HepG2 (cell line): ENCODE results near the gene NOVA2. TPM values are rescaled to one million over a fixed set of nuclear protein-coding genes. Genes with fewer than 3 reads are reported as not detected.

ENCODE experiments used
- ATAC-seq: fragments of 200-7000 bp; cut with Tn5 transposase; 3 replicates; pipeline ENCODE4 v1.9.1; 2020; ENCODE audit warnings: mild to moderate bottlenecking, moderate library complexity
- BruUV-seq: library from RNA; stranded (reverse); fragments of 400-500 nt; replicated peaks from 2 replicates; lab custom pipeline; 2021; lab: Mats Ljungman, UMichigan
- CTCF ChIA-PET: fragments of 300-600 bp; formaldehyde crosslinking; extraction: SDS; loops from one replicate; lab custom pipeline; 2021; ENCODE audit warnings: low total read pairs, inconsistent platforms, low intra/inter-chr PET ratio; lab: Yijun Ruan, JAX
- POLR2A ChIA-PET: fragments of 350-600 bp; sonication (Branson Sonifier 250); formaldehyde crosslinking; loops from one replicate; lab custom pipeline; 2020; ENCODE audit warnings: antibody characterized with exemption, inconsistent platforms; lab: Yijun Ruan, JAX
- DNase-seq: peaks from one replicate; pipeline ENCODE4 v3.0.0-alpha.2; 2015; ENCODE audit warnings: low spot score
- FAIRE-seq: peaks from 3 replicates; lab custom pipeline; 2011; peaks lifted over from hg19 to GRCh38; lab: Jason Lieb, UNC
- H2AFZ ChIP-seq: one replicate; pipeline ENCODE4 v1.6.1; 2011; ENCODE audit warnings: low read length, inconsistent platforms
- H3K27ac ChIP-seq: fragments of 300-600 bp; 3 replicates; pipeline ENCODE4 v1.8.0; 2011; ENCODE audit warnings: mixed run types, mild to moderate bottlenecking, mixed read lengths, low read length, inconsistent platforms; ENCODE audit not compliant: insufficient read depth; ENCODE audit errors: extremely low read length
- H3K27me3 ChIP-seq, 2 experiments: fragments of 200-600 bp in 1 of 2; 2 replicates in 1 of 2; 3 replicates in 1 of 2; pipeline versions ENCODE4 v1.6.0 to v1.8.0; 2011; ENCODE audit warnings: low read length in 2 of 2, mild to moderate bottlenecking in 2 of 2, moderate library complexity in 2 of 2, inconsistent platforms in 1 of 2; ENCODE audit not compliant: insufficient read depth in 2 of 2, control insufficient read depth in 1 of 2
- H3K36me3 ChIP-seq, 2 experiments: fragments of 200-600 bp in 1 of 2; replicated peaks in 1 of 2; 2 replicates in 1 of 2; 3 replicates in 1 of 2; pipeline versions ENCODE4 v1.5.1 to v1.8.0; 2011; ENCODE audit warnings: low read length in 2 of 2, inconsistent platforms in 1 of 2; ENCODE audit not compliant: insufficient read depth in 2 of 2, control insufficient read depth in 1 of 2
- H3K4me1 ChIP-seq: 2 replicates; pipeline ENCODE4 v1.5.1; 2012; ENCODE audit warnings: low read length, inconsistent platforms; ENCODE audit not compliant: insufficient read depth
- H3K4me2 ChIP-seq: 2 replicates; pipeline ENCODE4 v1.6.0; 2011; ENCODE audit warnings: low read depth, low read length, inconsistent platforms
- H3K4me3 ChIP-seq, 3 experiments: fragments of 200-600 bp in 1 of 3; sonication (generic), shearing (Covaris generic) in 1 of 3; replicated peaks in 1 of 3; 2 replicates each; pipeline ENCODE4 v1.5.1; 2011 to 2016; ENCODE audit warnings: low read length in 3 of 3, inconsistent platforms in 2 of 3, low read depth in 2 of 3, mild to moderate bottlenecking in 2 of 3, control low read depth in 1 of 3, mixed read lengths in 1 of 3; ENCODE audit not compliant: insufficient read depth in 1 of 3
- H3K79me2 ChIP-seq: one replicate; pipeline ENCODE4 v1.6.1; 2011; ENCODE audit warnings: low read length, inconsistent platforms; ENCODE audit not compliant: insufficient read depth
- H3K9ac ChIP-seq: 2 replicates; pipeline ENCODE4 v1.6.0; 2011; ENCODE audit warnings: mild to moderate bottlenecking, low read depth, low read length, inconsistent platforms; ENCODE audit not compliant: insufficient read depth
- H3K9me3 ChIP-seq: 2 replicates; pipeline ENCODE4 v1.5.1; 2012; ENCODE audit warnings: mild to moderate bottlenecking, low read length
- H4K20me1 ChIP-seq: 2 replicates; pipeline ENCODE4 v1.6.0; 2011; ENCODE audit warnings: inconsistent platforms, mild to moderate bottlenecking, low read length, moderate library complexity; ENCODE audit not compliant: insufficient read depth
- AGO1 ChIP-seq: fragments of 200-400 bp; formaldehyde crosslinking; IDR thresholded peaks from 2 replicates; pipeline ENCODE4 v1.6.1; 2017; ENCODE audit warnings: mild to moderate bottlenecking, low read depth, low read length, moderate library complexity; ENCODE audit not compliant: poor library complexity, severe bottlenecking
- ATF7 ChIP-seq, 2 experiments: fragments of 450-650 bp in 1 of 2; sonication (generic) in 1 of 2; formaldehyde crosslinking in 1 of 2; IDR thresholded peaks; 2 replicates each; pipeline versions ENCODE4 v1.4.0 to v1.6.1; 2016 to 2020; ENCODE audit warnings: antibody characterized with exemption in 1 of 2, mild to moderate bottlenecking in 1 of 2, missing genetic modification reagents in 1 of 2
- BRF2 ChIP-seq: sonication (generic); formaldehyde crosslinking; IDR thresholded peaks from 2 replicates; pipeline ENCODE4 v1.8.1; 2022; ENCODE audit warnings: mild to moderate bottlenecking, missing genetic modification reagents
- CCDC6 ChIP-seq: sonication (generic); formaldehyde crosslinking; IDR thresholded peaks from 2 replicates; pipeline ENCODE4 v1.8.1; 2022; ENCODE audit warnings: mild to moderate bottlenecking, missing genetic modification reagents, moderate library complexity
- CREB1 ChIP-seq, 2 experiments: fragments of 450-650 bp in 1 of 2; IDR thresholded peaks; 2 replicates each; pipeline ENCODE4 v1.6.1; 2016 to 2017; ENCODE audit warnings: control low read depth in 1 of 2, mild to moderate bottlenecking in 1 of 2, missing compliant biosample characterization in 1 of 2, missing genetic modification characterization in 1 of 2
- GMEB1 ChIP-seq: sonication (generic); formaldehyde crosslinking; IDR thresholded peaks from 2 replicates; pipeline ENCODE4 v1.5.1; 2020; ENCODE audit warnings: missing genetic modification reagents, mild to moderate bottlenecking, borderline replicate concordance
- TMF1 ChIP-seq: sonication (generic); formaldehyde crosslinking; IDR thresholded peaks from 2 replicates; pipeline ENCODE4 v1.8.1; 2022; ENCODE audit warnings: low read depth, missing genetic modification reagents
- ZBTB39 ChIP-seq: sonication (generic); formaldehyde crosslinking; IDR thresholded peaks from 2 replicates; pipeline ENCODE4 v1.5.0; 2020; ENCODE audit warnings: missing genetic modification reagents
- ZNF552 ChIP-seq: sonication (generic); formaldehyde crosslinking; IDR thresholded peaks from 2 replicates; pipeline ENCODE4 v1.9.0; 2022; ENCODE audit warnings: missing genetic modification reagents, mild to moderate bottlenecking, borderline replicate concordance
- ZNF629 ChIP-seq: sonication (generic); formaldehyde crosslinking; conservative IDR thresholded peaks from 2 replicates; pipeline ENCODE4 v1.5.0; 2020; ENCODE audit warnings: missing genetic modification reagents
- WGBS: methylation state at CpG from one replicate; pipeline ENCODE4 v1.1.6; 2017; ENCODE audit warnings: low lambda C conversion rate; 5-methylcytosine and 5-hydroxymethylcytosine counted together
- in situ Hi-C: cut with HindIII; loops from 2 replicates; pipeline ENCODE4 v1.10.0; 2017; ENCODE audit warnings: low pct_unique_long_range_greater_than_20kb; ENCODE audit not compliant: extremely low pct_ligation_motif_present
- intact Hi-C: fragments of 100-400 bp; cut with micrococcal nuclease; formaldehyde crosslinking; loops from one replicate; pipeline ENCODE4 v1.10.0; 2022; ENCODE audit not compliant: unreplicated experiment
- polyA plus RNA-seq, 8 experiments: library from polyadenylated mRNA; depleted of rRNA in 3 of 8; stranded (reverse) in 7 of 8; unstranded in 1 of 8; fragments of >200 nt; fragmentation: Illumina TruSeq in 4 of 8; extraction: Trizol in 4 of 8; gene quantifications; 2 replicates each; pipeline versions ENCODE4 v1.2.1 to v1.2.3, GENCODE V29; 2011 to 2016; ENCODE audit warnings: low read depth in 4 of 8, missing spikeins in 1 of 8, mixed read lengths in 1 of 8; ENCODE audit not compliant: insufficient read depth in 1 of 8
- total RNA-seq, 5 experiments: library from RNA; depleted of rRNA; stranded (reverse); fragments of >200 nt; fragmentation: Illumina TruSeq; extraction: Trizol; gene quantifications; 2 replicates each; pipeline ENCODE4 v1.2.3, GENCODE V29; 2016; ENCODE audit warnings: low read depth in 1 of 5

NOVA2 gene
- total and polyA plus RNA-seq, 2 of the 13 experiments (the other 11 are each of a cell fraction or from before 2014, with no cell fraction given), result not detected

GRCh38 chr19:45999653-46000121 lies 26.0 kb upstream of the NOVA2 start:
- FAIRE-seq (no peak), DNase-seq (no peak), ATAC-seq (no peak)
- 0 out of 5 replicates have a peak, but pooled peaks cover 0 to 1% of the 10 kb centered on the region in 2 experiments for H3K36me3 ChIP-seq
- POLR2A ChIA-PET, result no interaction called here
- peaks cover 10% of the 10 kb centered on the region for H3K79me2 ChIP-seq
- no TSS peak for BruUV-seq
- intact Hi-C loops (loop anchor here (10.0 kb wide), 1 partner anchor 75 kb away; no protein-coding TSS in a partner anchor), in situ Hi-C loops (loop anchor here (10.0 kb wide), 1 partner anchor 85 kb away; the partner anchor contains the start of gene NANOS2)
- H3K4me3 ChIP-seq, result no peak overlapping the region
- 86% methylated on average over 14 of the region's 14 CpGs for WGBS
- no peaks in the 10 kb centered on the region for H3K9me3 ChIP-seq
- CTCF ChIA-PET, result no interaction called here
- H4K20me1 ChIP-seq, result no peaks in the 10 kb centered on the region
- H3K27ac ChIP-seq, result no peak overlapping the region
- H3K4me1 ChIP-seq, result peaks cover 12% of the 10 kb centered on the region; the same call in 1 of the 2 replicates
- TF ChIP-seq CREB1 (IDR thresholded peaks at IDR 0.05), result peak; percentile 89
- TF ChIP-seq CREB1 (CRISPR knock-in tag; IDR thresholded peaks at IDR 0.05), result no peak
- no peak for TF ChIP-seq GMEB1
- TF ChIP-seq ATF7 (IDR thresholded peaks at IDR 0.05), result peak; percentile 93
- no peak for TF ChIP-seq ATF7 (CRISPR knock-in tag; IDR thresholded peaks at IDR 0.05)
- H3K4me2 ChIP-seq, result no peak overlapping the region
- H2AFZ ChIP-seq, result no peak overlapping the region
- no peak overlapping the region for H3K9ac ChIP-seq
- H3K27me3 ChIP-seq, result no peaks in the 10 kb centered on the region

DNA sequence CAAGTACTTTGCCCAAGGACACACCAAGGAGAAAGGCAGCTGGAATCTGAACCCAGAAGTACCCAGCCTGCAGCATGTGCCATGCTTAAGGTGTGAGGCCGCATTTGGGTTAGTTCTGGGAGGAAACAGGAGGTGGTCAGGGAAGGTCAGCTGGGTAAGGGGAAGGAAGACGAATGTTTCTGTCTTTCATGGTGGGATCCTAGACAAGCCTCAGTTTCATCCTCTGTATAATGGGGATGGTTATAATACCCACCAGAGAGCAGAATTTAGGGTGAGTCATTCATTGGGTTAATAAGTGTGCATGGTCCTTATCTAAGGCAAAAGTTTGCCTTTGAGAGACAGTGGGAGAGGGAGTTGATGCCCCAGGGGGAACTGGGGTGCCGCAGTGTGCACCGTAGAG lies 25.2 kb upstream of the NOVA2 start:
- H3K27me3 ChIP-seq, result no peaks in the 10 kb centered on the region
- H3K9me3 ChIP-seq, result no peaks in the 10 kb centered on the region
- TF ChIP-seq CCDC6 (no peak), AGO1 (no peak), TMF1 (CRISPR knock-in tag) (no peak), ZNF629 (CRISPR knock-in tag) (peak; percentile 62), ZNF552 (CRISPR knock-in tag) (no peak), ZBTB39 (CRISPR knock-in tag) (no peak), BRF2 (no peak)
- TF ChIP-seq, all 625 proteins: peak for 1
- in situ Hi-C loops (no loop called here), intact Hi-C loops (loop anchor here (10.0 kb wide), 1 partner anchor 74 kb away; no protein-coding TSS in a partner anchor)
- no peak for ATAC-seq
- H3K9ac ChIP-seq, result no peak overlapping the region
- BruUV-seq, result no TSS peak
- no peak overlapping the region for H2AFZ ChIP-seq
- H3K4me2 ChIP-seq, result no peak overlapping the region
- peaks cover 12% of the 10 kb centered on the region; the same call in 1 of the 2 replicates for H3K4me1 ChIP-seq
- 0 out of 5 replicates have a peak, but pooled peaks cover 0 to 1% of the 10 kb centered on the region in 2 experiments for H3K36me3 ChIP-seq
- FAIRE-seq, result no peak
- ChIA-PET POLR2A (no interaction called here), CTCF (no interaction called here)
- 93% methylated on average over 4 of the region's 4 CpGs for WGBS
- no peak overlapping the region for H3K4me3 ChIP-seq
- peaks cover 10% of the 10 kb centered on the region for H3K79me2 ChIP-seq
- no peak overlapping the region for H3K27ac ChIP-seq
- no peak for DNase-seq
- H4K20me1 ChIP-seq, result no peaks in the 10 kb centered on the region
